GM11168 (cell line): ENCODE results near the gene AGR2.

ENCODE experiments used
- in situ Hi-C: fragments of 300-500 bp; cut with MboI; formaldehyde crosslinking; loops from one replicate; pipeline ENCODE4 v1.12.0; 2022; ENCODE audit warnings: low sequenced_read_pairs; ENCODE audit not compliant: unreplicated experiment

Gene AGR2

GRCh38 chr7:16815001-16815400 is 10.2 kb upstream of the AGR2 start:
- in situ Hi-C loops, result no loop called here

DNA sequence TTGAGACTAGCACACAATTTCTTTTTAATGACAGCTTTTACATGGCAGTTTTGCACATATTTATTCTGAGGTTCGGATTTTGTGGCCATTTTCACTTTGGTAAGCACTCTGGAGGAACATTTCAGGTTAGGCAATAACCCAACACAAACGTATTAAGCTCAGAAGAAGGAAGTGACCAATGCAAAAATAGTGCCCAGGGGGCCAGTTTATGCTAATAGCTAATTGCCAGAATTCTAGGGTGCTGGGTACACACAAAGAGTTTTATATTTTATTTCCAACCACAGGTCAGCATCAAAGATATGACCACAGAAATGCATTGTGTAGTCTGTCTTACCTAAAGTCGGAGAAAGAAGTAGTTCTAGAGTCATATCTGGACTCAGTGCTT is 8.4 kb upstream of the AGR2 start:
- in situ Hi-C loops, result no loop called here

GRCh38 chr7:16812542-16813231 is 7.9 kb upstream of the AGR2 start:
- in situ Hi-C loops, result no loop called here

- in situ Hi-C loops, result no loop called here
These were observed 6.8 kb upstream of the AGR2 start for GRCh38 chr7:16811551-16811950.

GRCh38 chr7:16810573-16810972 is 5.8 kb upstream of the AGR2 start:
- in situ Hi-C loops, result no loop called here

DNA sequence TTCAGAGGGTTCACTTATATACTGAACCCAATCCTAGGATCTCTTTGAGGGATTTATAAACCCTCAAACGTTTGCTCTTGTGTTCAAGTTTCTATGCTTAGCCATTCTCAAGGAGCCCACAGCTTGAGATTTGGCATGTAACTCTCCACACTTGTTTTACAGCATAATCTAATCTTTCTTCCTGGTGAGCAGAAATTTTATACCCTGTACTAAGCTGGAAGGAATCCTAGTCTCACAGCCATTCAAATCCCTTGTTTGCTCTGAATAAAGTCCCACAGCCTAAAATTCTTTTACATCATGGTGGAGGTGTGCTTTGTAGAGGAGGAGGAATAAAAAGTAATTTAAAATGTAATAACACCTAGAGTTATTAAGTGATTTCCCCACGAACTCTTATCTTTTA is 5.3 kb upstream of the AGR2 start:
- in situ Hi-C loops, result no loop called here

- in situ Hi-C loops, result no loop called here
These were observed 642 bp upstream of the AGR2 start for GRCh38 chr7:16805441-16805840.

GRCh38 chr7:16803881-16804673 is 722 bp downstream of the AGR2 start:
- in situ Hi-C loops, result no loop called here

GRCh38 chr7:16803125-16803524 is 1.7 kb downstream of the AGR2 start:
- in situ Hi-C loops, result no loop called here

GRCh38 chr7:16801579-16801978 is 3.2 kb downstream of the AGR2 start:
- in situ Hi-C loops, result no loop called here

- in situ Hi-C loops, result no loop called here
These were observed 3.7 kb downstream of the AGR2 start for GRCh38 chr7:16801111-16801542.

GRCh38 chr7:16795624-16796023 is 9.2 kb downstream of the AGR2 start:
- in situ Hi-C loops, result no loop called here

DNA sequence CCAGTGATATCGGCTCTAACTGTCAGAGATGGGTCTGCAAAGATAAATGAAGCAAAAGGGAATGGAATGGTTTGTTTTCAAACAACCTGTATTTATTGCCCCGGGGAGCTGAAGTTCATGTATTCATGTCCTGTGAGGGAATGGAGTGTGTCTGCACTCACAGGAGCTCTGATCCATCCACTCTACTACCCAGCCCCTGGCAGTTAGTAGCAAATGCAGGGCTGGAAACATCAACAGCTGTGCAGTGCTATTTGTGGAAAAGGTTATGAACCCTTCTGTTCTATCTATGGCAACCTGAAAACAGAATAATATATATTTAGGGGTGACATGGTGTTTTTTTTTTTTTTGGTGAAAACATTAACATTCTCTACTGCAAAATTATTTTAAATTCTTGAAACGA is 9.8 kb downstream of the AGR2 start:
- in situ Hi-C loops, result no loop called here

- in situ Hi-C loops, result no loop called here
These were observed 12.7 kb downstream of the AGR2 start for GRCh38 chr7:16791905-16792698.

- in situ Hi-C loops, result no loop called here
These were observed 13.7 kb downstream of the AGR2 start for GRCh38 chr7:16791071-16791470.

DNA sequence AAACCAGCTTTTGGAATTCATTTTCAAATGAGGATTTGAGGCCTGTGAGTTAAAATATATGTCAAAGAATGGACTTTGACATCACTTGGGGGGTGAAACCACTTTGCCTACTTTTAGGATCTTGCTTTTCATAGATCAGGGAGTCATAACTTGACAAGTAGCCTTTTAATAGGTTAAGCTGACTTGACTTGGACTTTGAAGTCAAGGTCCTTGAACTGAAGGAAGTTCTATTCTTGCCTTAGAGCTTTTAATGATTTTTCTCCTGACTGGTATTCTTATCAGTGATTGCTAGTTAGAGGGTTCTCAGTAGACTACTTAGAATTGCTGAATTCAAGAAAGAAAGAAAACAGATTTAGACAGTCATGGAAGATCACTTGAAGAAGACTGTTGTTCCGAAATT is 17.7 kb downstream of the AGR2 start:
- in situ Hi-C loops, result no loop called here

DNA sequence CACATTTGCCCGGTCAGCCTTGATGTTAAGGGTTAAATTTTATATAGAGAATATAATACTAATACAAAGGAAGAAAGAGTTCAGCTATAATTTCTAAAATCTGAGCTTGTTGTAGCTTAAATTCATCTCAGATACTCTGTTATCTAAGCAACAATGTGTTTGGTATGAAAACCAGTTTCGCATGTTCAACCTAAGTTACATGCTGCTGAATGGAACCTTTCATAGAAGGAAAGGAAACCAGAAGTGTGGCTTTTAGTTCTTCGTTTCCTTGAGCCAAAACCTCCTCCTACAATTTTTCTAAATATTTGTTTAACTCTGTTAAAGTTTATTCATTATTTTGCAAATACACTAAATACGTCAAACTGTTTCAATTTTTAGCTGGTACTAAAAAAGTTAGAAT is 18.5 kb downstream of the AGR2 start:
- in situ Hi-C loops, result no loop called here

GRCh38 chr7:16785846-16786245 is 19.0 kb downstream of the AGR2 start:
- in situ Hi-C loops, result no loop called here

DNA sequence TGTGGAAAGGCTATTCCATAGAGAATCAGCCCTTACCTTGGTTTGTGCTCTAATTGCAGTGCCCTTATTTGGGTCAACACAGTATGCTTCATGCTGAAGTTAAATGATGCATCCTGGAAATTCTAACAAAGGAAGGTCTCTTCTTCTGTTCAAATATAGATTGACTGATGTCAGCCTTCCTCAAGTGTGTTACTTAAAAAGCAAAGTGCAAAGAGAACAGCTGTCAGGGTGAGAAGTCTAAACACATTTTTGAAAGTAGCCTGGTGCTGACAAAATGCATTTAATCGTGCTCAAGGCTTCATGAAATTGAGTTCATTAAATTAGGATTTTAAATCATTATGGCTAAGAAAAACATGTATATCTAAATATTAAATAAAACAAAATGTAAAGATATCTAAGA is 19.5 kb downstream of the AGR2 start:
- in situ Hi-C loops, result no loop called here

DNA sequence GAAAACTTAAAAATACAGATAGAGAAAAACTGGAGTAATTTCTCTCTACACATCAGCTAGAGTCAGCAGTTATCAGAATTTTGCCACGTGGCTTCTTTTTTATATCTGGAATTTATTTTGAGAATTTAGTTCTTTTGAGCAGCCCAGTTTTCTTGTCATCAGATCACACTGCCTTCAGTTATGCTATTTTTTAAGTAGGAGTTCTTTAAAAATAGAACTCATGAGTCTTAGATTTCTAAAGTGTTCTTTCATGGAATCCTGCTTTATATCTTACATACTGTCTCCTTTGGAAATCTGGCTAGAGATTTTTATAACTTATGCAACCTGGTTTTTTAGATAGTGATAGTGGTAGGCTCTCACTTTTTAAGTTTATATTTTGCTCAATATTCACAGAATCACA is 24.2 kb downstream of the AGR2 start:
- in situ Hi-C loops, result no loop called here

DNA sequence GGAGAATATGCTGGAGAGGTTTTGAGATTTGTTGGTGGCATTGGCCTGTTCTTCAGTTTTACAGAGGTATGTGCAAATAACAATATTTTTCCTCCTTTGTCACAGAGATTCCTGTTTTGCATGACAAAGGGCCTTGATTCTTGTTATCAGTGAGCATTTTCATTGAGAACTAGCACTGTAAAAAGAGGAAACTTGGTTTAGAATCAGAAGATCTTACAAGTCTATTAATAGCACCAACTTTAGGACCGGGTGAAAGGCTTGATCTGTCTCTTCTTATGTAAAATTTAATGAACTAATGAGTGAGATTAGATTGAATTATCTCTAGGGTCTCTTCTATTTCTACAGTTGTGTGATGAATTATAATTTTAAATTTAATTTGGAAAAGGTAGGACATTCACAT is 25.7 kb downstream of the AGR2 start:
- in situ Hi-C loops, result no loop called here
